ENCODE results near the gene GPR62.
"Not testable (repeated sequence)": the region's sequence is repeated elsewhere in the genome, so short reads cannot be mapped to it uniquely, and the experiment has no call there.

GPR62 gene

GRCh38 chr3:51978143-51978502, 22.9 kb downstream of the GPR62 start:
- DNase-seq, result no peak

GRCh38 chr3:51980253-51980652, 25.1 kb downstream of the GPR62 start:
- TF ChIP-seq GATA1 (IDR thresholded peaks at IDR 0.05; ENCODE audit: low read depth, low read length) (no peak), POLR2A (IDR thresholded peaks at IDR 0.05; ENCODE audit: low read length) (no peak)
- no peak for DNase-seq

More at GRCh38 chr3:51978143-51978502, 22.9 kb downstream of the GPR62 start:
- TF ChIP-seq POLR2A (IDR thresholded peaks at IDR 0.05; ENCODE audit: low read length) (no peak), GATA1 (IDR thresholded peaks at IDR 0.05; ENCODE audit: low read depth, low read length) (no peak)

DNA sequence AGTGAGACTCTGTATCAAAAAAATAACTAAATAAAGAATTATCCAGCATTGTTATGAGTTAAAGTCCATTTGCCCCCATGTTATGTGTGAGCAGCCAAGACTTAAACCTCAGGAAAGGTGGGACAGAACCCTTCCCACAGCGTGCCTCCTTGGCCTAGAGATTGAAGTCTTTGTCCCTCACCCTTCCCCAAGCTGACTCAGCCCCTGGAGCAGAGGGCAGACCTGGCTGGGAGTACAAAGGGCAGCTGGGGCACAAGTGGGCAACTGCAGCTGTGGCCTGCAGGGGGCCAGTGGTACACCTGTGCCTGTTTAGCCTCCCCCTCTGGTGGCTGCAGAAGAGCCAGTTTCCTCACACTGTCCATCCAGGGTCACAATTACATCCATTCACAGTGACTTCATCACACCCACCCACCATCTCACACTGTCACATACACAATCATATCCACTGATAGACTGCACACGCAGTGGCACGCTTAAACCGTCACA, 27.2 kb downstream of the GPR62 start:
- DNase-seq, result peak; percentile 71
- TF ChIP-seq GATA1 (IDR thresholded peaks at IDR 0.05; ENCODE audit: low read depth, low read length) (no peak), POLR2A (IDR thresholded peaks at IDR 0.05; ENCODE audit: low read length) (no peak)

GRCh38 chr3:51982838-51983577, 27.8 kb downstream of the GPR62 start, which contains the start of gene ACY1:
TSS of gene ACY1 (plus strand) at chr3:51983535. CDS start at chr3:51984065, 530 bp downstream.
- DNase-seq, result peak; percentile 89 to 90
- TF ChIP-seq GATA1 (IDR thresholded peaks at IDR 0.05; ENCODE audit: low read depth, low read length) (no peak), POLR2A (IDR thresholded peaks at IDR 0.05; ENCODE audit: low read length) (peak; percentile 69)

DNA sequence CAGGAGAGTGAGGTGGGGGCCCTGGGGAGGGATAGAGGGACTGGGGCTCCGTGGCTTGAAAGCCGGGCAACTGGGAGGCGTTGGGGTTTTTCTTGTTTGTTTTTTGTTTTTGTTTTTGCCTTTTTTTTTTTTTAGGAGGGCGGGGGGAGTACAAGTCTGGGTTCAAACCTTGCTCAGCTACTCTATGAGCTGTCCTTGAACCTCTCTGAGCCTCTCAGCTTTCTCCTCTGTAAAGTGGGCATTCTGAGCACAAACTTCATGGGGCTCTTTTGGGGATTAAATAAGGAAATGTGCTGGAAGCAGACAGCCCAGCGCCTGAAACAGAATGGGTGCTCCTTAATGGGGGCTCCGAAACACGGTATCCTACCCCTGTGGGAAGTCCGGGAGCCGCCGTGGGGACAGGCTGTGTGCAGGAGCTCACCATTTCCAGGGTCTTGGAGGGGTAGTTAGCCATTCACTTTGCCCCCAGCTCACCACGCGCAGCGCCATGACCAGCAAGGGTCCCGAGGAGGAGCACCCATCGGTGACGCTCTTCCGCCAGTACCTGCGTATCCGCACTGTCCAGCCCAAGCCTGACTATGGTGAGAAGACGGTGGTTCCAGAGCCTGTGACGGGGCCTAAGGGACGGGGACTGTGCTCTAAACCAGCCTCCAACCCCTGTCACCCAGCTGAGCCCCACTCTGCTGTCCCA, 28.5 kb downstream of the GPR62 start:
- no peak for DNase-seq
- TF ChIP-seq GATA1 (IDR thresholded peaks at IDR 0.05; ENCODE audit: low read depth, low read length) (no peak), POLR2A (IDR thresholded peaks at IDR 0.05; ENCODE audit: low read length) (no peak)

DNA sequence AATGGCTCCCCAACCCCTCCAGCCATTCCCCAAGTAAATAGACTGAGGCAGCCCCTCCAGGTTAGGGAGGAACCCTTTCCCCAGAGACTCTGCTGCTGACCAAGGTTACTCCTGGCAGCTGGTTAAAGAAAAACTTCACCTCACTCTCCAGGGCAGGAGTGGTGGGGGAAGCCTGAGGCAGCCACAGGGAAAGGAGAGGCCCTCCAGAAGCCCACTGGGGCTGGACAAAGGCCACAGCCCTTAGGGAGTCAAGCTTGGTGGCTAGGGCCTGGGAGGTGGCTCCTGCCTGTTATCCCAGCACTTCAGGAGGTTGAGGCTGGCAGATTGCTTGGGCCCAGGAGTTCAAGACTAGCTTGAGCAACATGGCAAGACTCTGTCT, 29.1 kb downstream of the GPR62 start:
- DNase-seq, result no peak
- TF ChIP-seq POLR2A (IDR thresholded peaks at IDR 0.05; ENCODE audit: low read length) (no peak), GATA1 (IDR thresholded peaks at IDR 0.05; ENCODE audit: low read depth, low read length) (no peak)

DNA sequence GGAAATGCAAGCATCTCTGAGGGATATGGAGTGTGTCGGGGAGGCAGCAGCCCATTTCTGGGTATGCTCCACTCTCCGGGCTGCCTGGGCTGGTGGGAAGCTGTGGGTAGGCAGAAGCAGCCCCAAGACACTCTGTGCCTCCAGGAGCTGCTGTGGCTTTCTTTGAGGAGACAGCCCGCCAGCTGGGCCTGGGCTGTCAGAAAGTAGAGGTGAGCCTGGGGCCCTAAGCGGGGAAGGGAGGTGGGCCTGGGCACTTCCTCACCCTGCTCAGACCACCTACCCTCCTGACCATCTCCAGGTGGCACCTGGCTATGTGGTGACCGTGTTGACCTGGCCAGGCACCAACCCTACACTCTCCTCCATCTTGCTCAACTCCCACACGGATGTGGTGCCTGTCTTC, 29.9 kb downstream of the GPR62 start:
- TF ChIP-seq GATA1 (IDR thresholded peaks at IDR 0.05; ENCODE audit: low read depth, low read length) (no peak), POLR2A (IDR thresholded peaks at IDR 0.05; ENCODE audit: low read length) (no peak)
- DNase-seq, result no peak

DNA sequence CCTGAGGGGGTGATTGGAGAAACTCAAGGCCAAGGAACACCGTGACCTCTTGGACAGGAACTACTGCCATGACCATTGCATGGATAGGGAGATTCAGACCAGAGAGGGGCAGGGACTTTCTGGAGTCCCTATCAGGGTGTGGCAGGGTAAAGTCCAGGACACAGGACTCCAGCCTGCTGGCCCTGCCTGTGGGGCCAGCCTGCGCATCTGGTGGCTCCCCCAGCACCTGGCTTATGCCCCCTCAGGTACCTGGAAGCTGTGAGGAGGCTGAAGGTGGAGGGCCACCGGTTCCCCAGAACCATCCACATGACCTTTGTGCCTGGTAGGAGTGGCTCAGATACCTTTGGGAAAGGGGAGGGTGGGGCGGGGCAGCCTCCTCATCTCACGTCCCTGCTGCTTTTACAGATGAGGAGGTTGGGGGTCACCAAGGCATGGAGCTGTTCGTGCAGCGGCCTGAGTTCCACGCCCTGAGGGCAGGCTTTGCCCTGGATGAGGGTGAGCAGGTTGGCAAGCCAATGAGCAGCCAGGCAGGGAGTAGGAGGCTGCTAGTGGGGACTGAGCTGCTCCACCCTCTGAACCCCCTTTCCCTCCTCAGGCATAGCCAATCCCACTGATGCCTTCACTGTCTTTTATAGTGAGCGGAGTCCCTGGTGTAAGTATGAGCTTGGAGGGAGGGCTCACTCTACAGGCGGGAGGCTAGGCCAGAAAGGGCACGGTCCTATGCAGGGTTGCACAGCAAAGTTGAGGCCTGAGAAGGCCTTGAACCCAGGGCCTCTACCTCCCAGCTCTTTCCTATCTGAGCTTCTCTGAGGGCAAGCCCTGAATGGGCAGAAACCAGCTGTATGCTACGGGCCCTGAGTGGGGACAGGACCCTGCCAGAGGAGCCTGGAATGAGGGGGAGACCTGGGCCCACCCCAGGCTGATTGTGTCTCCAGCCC, 31.1 kb downstream of the GPR62 start:
- DNase-seq, result peak; percentile 28 to 46
- no peak for TF ChIP-seq POLR2A (IDR thresholded peaks at IDR 0.05; ENCODE audit: low read length)
- no peak for TF ChIP-seq GATA1 (IDR thresholded peaks at IDR 0.05; ENCODE audit: low read depth, low read length)

- TF ChIP-seq GATA1 (IDR thresholded peaks at IDR 0.05; ENCODE audit: low read depth, low read length), result no peak
- no peak for TF ChIP-seq POLR2A (IDR thresholded peaks at IDR 0.05; ENCODE audit: low read length)
- DNase-seq, result peak; percentile 29 to 54
Measured at GRCh38 chr3:51987568-51987967, 32.4 kb downstream of the GPR62 start.

- TF ChIP-seq GATA1 (IDR thresholded peaks at IDR 0.05; ENCODE audit: low read depth, low read length), result no peak
- TF ChIP-seq POLR2A (IDR thresholded peaks at IDR 0.05; ENCODE audit: low read length), result no peak
- DNase-seq, result no peak
Measured at GRCh38 chr3:51988286-51989146, 33.3 kb downstream of the GPR62 start.

- not testable (repeated sequence) for DNase-seq
Measured at GRCh38 chr3:51990501-51990971, 35.4 kb downstream of the GPR62 start.

DNA sequence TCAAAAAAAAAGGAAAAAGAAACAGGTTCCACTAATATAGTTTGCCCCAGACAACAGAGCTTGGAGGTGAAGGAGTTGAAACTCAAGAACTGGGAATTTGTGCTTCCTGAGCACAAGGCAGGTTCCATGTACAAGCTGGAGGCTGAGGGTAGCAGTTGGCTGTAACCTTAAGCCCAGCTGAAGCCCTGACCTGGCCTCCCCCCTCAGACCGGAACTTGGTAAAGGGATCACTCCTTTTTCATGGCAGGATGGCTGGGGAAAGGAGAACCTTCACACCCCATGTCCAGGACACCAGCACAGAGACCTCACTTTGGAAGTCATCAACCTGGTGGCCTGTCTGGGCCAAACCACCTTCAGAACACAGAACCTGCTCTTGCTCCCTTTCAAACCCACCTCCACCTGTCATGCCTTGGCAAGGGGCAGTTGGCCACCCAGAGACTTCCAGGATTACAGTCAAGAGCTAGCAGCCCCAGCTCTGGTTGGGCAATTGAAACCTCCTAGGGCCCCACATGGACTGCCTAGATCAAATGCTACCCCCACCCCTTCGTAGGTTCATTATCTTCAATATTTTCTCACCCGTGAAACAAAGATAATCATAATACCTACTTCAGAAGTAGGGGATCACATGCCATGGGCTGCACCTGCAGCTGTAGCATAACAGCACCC, 37.0 kb downstream of the GPR62 start:
- TF ChIP-seq POLR2A (IDR thresholded peaks at IDR 0.05; ENCODE audit: low read length) (no peak), GATA1 (IDR thresholded peaks at IDR 0.05; ENCODE audit: low read depth, low read length) (no peak)
- DNase-seq, result no peak

DNA sequence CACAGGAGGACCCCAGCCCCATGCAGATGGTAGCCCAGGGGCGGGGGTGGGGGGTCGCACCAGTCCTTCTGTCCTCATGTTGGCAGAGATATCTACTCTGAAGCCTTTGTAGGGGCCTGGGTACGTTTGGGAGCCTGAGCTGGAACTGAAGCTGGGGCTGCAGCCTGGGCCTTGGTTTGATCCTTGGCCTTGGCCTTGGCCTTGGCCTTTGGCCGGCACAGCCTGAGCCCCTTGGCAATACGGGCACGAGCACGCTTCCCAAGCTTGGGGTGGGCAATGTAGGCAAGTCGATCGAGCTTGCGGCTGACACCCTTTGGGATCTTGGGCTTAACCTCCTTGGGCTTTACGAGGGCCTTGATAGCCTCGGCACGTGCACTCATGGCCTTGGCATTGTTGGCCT, 38.5 kb downstream of the GPR62 start:
- not testable (repeated sequence) for DNase-seq
